Subcutaneous abdominal adipose tissue (tissue), 5 donors: ENCODE data around the gene MAP3K10.
A peak's percentile ranks its signal among the peaks of the same experiment; 100 is the strongest.

ENCODE experiments used
- H3K27ac ChIP-seq: one replicate; pipeline ENCODE4 v1.7.0; 2013; ENCODE audit warnings: low read depth, mild to moderate bottlenecking, inconsistent platforms, low read length, moderate library complexity
- H3K27me3 ChIP-seq, 5 donors: one replicate each; pipeline ENCODE4 v1.7.0; 2013; ENCODE audit warnings: low read length in 5 of 5, inconsistent platforms in 1 of 5; ENCODE audit not compliant: control insufficient read depth in 5 of 5, insufficient read depth in 4 of 5
- H3K36me3 ChIP-seq, 5 donors: one replicate each; pipeline ENCODE4 v1.7.0; 2013; ENCODE audit warnings: low read length in 5 of 5; ENCODE audit not compliant: control insufficient read depth in 5 of 5, insufficient read depth in 5 of 5
- H3K4me1 ChIP-seq, 5 donors: one replicate each; pipeline ENCODE4 v1.7.0; 2013; ENCODE audit warnings: low read length in 5 of 5, mild to moderate bottlenecking in 3 of 5, moderate library complexity in 1 of 5; ENCODE audit not compliant: control insufficient read depth in 5 of 5, insufficient read depth in 5 of 5
- H3K4me3 ChIP-seq, 5 donors: one replicate each; pipeline ENCODE4 v1.7.0; 2013; ENCODE audit warnings: low read length in 5 of 5, low read depth in 1 of 5
- H3K9ac ChIP-seq, 5 donors: one replicate each; pipeline ENCODE4 v1.7.0; 2013; ENCODE audit warnings: low read length in 5 of 5, mild to moderate bottlenecking in 4 of 5, moderate library complexity in 3 of 5
- H3K9me3 ChIP-seq, 5 donors: one replicate each; pipeline ENCODE4 v1.7.0; 2013; ENCODE audit warnings: low read length in 5 of 5; ENCODE audit not compliant: control insufficient read depth in 5 of 5
- donor health status: healthy.
- donor health status: healthy.
- donor health status: healthy.
- donor health status: healthy.
- donor health status: healthy.

MAP3K10 gene

DNA sequence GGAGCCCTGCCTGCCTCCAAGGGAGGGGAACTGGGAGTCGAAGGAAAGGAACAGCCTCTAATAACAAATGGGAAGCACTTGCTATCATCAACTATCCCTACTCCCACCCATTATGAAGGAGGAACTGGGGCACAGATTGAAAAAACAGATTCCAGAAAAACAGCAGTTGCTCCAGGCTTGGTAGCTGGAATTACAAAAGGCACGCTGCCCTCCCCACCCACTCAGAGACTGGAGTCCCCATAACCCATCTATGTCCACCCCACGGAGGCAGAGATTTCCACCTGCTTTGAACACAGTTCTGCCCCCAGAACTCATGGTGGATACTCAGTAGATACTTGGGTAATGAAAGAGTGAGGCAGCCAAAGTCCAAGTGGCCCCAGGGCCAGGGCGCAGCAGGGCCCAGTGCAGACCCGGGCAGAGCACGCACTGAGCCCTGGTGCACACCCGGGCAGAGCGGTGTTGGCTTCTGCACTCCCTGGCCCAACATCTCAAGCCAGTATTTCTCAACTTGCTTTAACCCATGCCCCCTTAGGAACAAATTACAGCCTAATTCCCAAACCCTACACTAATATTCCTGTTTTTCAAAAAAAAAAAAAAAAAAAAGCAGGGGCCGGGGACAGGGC is 54.4 kb downstream of the MAP3K10 start:
- Histone ChIP-seq H3K9ac (no peak overlapping the region), H3K27me3 (no peaks in the 10 kb centered on the region), H3K9me3 (no peaks in the 10 kb centered on the region), H3K4me1 (peaks cover 8 to 91% (median 72%) of the 10 kb centered on the region in 5 donors), H3K27ac (peak overlapping the region; percentile 89), H3K4me3 (no peak overlapping the region), H3K36me3 (peaks cover 0 to 43% (median 19%) of the 10 kb centered on the region in 5 donors)

DNA sequence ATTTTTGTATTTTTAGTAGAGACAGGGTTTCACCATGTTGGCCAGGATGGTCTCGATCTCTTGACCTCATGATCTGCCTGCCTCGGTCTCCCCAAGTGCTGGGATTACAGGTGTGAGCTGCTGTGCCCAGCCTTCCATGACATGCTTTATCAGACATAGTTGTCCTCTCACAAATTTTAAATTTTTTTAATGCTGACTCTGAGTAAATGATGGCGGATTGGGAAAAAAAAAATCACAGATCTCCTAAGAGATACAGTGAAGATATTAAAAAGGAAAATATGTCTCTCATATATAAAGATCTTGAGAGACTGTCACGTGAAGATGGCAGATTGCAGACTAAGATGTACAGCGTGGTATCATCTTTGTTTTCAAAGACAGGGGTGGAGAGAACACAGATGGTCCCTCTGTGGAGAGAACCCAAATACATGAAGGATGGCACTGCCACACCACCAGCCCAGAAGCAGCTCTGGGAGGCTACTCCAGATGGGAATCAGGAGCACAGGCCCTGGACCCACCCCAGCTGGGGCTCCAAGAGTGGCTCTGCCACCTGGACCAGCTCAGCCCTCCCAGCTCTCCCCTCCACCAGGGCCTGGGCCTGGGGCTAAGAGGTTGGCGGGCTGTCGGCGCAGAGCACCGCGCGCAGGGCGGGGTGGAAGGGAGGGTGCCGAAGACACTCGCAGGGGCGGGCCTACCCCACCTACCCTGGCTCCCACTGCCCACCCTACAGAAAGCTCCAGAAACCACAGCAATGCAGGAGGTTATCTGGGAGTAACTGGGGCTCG is 55.3 kb downstream of the MAP3K10 start:
- Histone ChIP-seq H3K36me3 (peaks cover 0 to 38% (median 13%) of the 10 kb centered on the region in 5 donors), H3K27ac (peak overlapping the region; percentile 89), H3K4me3 (no peak overlapping the region), H3K4me1 (peaks cover 8 to 87% (median 69%) of the 10 kb centered on the region in 5 donors), H3K9me3 (no peaks in the 10 kb centered on the region), H3K9ac (peak overlapping the region in 3 of 5 donors; percentile 46 to 78 (median 71)), H3K27me3 (no peaks in the 10 kb centered on the region)

DNA sequence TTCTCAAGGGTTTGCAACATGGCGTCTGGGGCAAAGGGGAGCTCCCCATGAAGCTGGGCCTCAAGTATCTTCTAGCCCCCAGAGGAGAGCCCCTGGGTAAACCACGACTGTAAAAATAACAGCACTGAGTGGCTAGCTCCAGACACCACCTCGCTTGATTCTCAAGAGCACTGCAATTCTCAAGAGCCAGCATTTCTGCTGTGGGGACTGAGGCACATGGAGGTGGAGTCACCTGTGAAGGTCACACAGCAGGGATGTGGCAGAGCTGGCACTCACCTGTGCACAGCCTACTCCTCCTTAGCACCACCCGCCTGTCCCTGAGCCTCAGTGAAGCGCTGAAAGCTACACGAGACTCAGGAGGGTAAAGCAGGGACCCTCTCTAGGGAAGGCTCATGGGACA is 56.0 kb downstream of the MAP3K10 start:
- H3K9me3 ChIP-seq: no peaks in the 10 kb centered on the region
- peak overlapping the region in 3 of 5 donors; percentile 53 to 78 (median 73) for H3K9ac ChIP-seq
- peak overlapping the region; percentile 89 for H3K27ac ChIP-seq
- H3K4me1 ChIP-seq: peaks cover 6 to 85% (median 65%) of the 10 kb centered on the region in 5 donors
- no peaks in the 10 kb centered on the region for H3K27me3 ChIP-seq
- H3K36me3 ChIP-seq: peaks cover 0 to 36% (median 20%) of the 10 kb centered on the region in 5 donors
- H3K4me3 ChIP-seq: peak overlapping the region in 1 of 5 donors; percentile 5

DNA sequence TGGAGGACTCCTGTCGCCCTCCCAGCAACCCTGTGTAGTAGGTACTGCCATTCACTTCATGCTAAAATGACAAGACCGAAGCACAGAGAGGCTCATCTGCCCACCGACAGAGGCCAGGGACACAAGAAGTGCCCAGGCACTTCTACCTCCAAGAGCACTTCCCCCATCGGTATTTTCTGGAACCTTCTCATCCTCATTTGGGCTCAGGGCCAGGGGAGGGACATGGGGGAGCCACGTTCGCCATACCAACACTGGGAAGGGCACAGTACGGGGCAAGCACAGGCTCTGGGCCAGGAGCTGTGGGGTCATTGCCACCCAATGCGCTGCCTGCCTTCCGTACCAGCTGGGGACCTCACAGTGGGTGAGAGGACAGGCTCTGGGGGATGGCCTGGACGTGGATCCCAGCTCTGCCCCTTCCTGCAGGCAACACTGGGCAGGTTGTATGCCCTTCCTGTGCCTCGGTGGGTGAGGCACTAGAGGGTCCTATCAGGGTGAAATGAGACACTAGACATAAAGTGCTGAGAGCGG is 56.6 kb downstream of the MAP3K10 start:
- H3K36me3 ChIP-seq: peaks cover 0 to 40% (median 26%) of the 10 kb centered on the region in 5 donors
- H3K9me3 ChIP-seq: no peaks in the 10 kb centered on the region
- H3K27ac ChIP-seq: peak overlapping the region; percentile 89
- H3K4me1 ChIP-seq: peaks cover 4 to 85% (median 65%) of the 10 kb centered on the region in 5 donors
- no peak overlapping the region for H3K4me3 ChIP-seq
- H3K27me3 ChIP-seq: no peaks in the 10 kb centered on the region
- peak overlapping the region in 3 of 5 donors; percentile 53 to 78 (median 73) for H3K9ac ChIP-seq

DNA sequence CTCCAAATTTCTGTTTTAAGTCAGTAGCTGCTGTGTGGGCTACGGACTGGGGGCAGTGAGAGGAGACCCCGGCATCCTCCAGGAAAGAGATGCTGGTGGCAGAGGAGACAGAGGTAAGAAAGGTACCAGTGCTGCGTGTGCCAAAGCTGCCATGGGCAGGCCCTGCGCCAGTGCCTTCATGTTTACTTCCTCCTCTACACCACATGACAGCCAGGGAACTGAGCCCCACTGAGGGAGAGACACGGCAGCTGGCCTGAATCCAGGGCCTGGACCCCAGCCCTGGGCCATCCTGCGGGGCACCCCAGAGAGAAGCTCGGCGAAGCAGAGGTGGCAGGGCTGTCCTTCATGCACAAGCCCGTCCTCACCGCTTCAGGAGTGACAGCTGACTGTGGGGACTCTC is 58.0 kb downstream of the MAP3K10 start:
- Histone ChIP-seq H3K4me1 (peaks cover 4 to 87% (median 67%) of the 10 kb centered on the region in 5 donors), H3K9ac (no peak overlapping the region), H3K36me3 (peaks cover 0 to 49% (median 34%) of the 10 kb centered on the region in 5 donors), H3K9me3 (no peaks in the 10 kb centered on the region), H3K4me3 (no peak overlapping the region), H3K27ac (peak overlapping the region; percentile 50), H3K27me3 (no peaks in the 10 kb centered on the region)

DNA sequence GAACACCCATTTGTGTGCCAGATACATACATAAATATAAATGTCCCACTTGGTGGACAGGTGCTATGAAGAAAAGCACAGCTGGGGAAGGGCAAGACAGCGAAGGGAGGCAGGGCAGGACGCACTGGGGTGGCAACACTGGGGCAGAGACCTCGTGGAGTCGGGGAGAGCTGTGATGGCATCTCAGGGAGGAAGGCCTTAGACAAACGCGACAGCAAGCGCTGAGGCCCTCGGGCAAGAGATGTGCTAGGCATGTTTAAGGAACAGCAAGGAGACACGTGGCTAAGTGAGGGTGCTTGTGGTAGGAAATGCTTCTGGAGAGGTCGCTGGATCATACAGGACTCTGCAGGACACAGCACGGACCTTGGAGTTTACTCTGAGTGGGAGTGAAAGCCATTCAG is 58.6 kb downstream of the MAP3K10 start:
- Histone ChIP-seq H3K27me3 (no peaks in the 10 kb centered on the region), H3K4me3 (no peak overlapping the region), H3K27ac (peak overlapping the region; percentile 50), H3K4me1 (peaks cover 4 to 87% (median 67%) of the 10 kb centered on the region in 5 donors), H3K9me3 (no peaks in the 10 kb centered on the region), H3K9ac (no peak overlapping the region), H3K36me3 (peaks cover 0 to 53% (median 37%) of the 10 kb centered on the region in 5 donors)

DNA sequence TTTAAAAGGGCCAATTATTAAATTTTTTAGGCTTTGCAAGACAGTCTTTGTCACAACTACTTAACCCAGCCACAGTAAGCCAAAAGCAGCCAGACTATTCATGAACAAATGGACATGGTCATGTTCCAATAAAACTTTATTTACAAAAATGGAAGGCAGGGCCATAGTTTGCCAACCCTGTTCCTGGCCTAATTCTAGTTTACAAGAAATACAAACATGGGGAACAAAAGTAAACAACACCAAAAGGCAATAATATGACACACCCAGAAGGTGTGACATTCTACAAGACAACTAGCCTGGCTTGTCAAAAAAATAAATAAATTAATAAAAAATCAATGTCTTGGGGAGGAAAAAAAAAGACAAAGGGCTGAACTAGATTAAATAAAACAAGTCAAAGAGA is 60.0 kb downstream of the MAP3K10 start:
- Histone ChIP-seq H3K27ac (no peak overlapping the region), H3K9me3 (no peaks in the 10 kb centered on the region), H3K9ac (no peak overlapping the region), H3K36me3 (peaks cover 0 to 68% (median 52%) of the 10 kb centered on the region in 5 donors), H3K4me3 (no peak overlapping the region), H3K4me1 (peaks cover 0 to 87% (median 65%) of the 10 kb centered on the region in 5 donors), H3K27me3 (no peaks in the 10 kb centered on the region)

DNA sequence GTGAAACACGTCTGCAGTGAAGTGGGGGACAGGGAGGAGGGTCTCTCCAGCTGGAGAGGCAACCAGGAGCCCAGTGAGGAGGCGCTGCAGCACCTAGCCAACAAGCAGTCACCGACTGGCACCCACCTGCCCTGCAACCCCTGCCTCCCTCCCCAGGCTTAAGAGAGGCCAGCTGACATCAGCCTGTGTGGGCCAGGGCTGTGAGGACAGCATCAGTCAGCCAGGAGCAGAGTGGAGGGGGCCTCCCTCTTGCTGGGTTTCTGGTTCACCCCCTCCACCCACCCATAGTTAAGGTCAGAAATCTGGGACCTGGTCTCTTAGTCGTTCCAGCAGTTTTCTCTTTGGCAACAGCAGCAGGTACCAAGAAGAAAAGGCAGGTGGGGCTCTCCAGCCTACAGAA is 60.8 kb downstream of the MAP3K10 start:
- Histone ChIP-seq H3K4me1 (peaks cover 0 to 87% (median 66%) of the 10 kb centered on the region in 5 donors), H3K36me3 (peaks cover 0 to 75% (median 59%) of the 10 kb centered on the region in 5 donors), H3K27ac (no peak overlapping the region), H3K9ac (no peak overlapping the region), H3K4me3 (no peak overlapping the region), H3K27me3 (no peaks in the 10 kb centered on the region), H3K9me3 (no peaks in the 10 kb centered on the region)

DNA sequence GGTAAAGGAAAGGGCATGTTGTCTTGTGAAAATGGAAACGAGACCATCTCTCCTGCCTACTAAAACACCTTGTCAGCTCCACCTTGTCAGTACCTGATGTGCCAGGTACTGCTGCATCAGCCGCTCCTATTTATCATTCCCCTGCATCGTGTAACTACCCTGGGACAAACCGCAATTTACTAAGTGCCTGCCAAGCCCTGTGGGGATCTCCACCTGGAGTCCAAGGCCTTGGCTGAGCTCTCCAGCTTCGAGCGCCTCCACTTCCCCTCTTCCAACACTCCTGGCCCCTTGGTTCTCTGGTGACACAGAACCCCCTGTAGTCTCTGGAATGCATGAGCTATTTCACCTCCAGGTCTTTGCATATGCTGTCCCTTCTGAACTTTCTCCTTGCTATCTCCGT is 61.2 kb downstream of the MAP3K10 start:
- H3K4me1 ChIP-seq: peaks cover 0 to 87% (median 66%) of the 10 kb centered on the region in 5 donors
- H3K9ac ChIP-seq: no peak overlapping the region
- H3K36me3 ChIP-seq: peaks cover 0 to 74% (median 59%) of the 10 kb centered on the region in 5 donors
- H3K27ac ChIP-seq: no peak overlapping the region
- H3K9me3 ChIP-seq: no peaks in the 10 kb centered on the region
- no peak overlapping the region for H3K4me3 ChIP-seq
- H3K27me3 ChIP-seq: no peaks in the 10 kb centered on the region

DNA sequence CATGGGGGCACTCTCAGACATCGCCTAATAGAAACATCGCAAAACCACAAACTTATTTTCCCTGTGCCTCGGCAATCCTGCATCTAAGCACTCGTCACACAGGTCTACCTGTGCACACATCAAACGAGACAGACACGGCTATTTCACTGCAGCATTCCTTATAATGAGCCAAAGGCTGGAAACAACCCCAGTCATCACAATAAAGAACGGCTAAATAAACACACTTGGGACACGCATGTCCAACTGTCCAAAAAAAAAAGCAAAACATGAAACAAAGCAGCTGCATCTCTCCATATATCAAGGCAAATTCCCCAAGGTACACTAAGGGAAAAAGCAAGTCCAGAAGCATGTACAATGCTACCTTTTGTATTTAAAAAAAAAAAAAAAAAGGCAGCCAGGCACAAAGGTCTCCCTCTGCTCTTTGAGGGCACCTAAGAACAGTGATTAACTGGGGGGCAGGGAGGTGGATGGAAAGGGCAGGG is 62.4 kb downstream of the MAP3K10 start:
- no peaks in the 10 kb centered on the region for H3K9me3 ChIP-seq
- no peaks in the 10 kb centered on the region for H3K27me3 ChIP-seq
- H3K4me3 ChIP-seq: no peak overlapping the region
- peak overlapping the region; percentile 39 for H3K27ac ChIP-seq
- H3K9ac ChIP-seq: no peak overlapping the region
- peaks cover 0 to 65% (median 50%) of the 10 kb centered on the region in 5 donors for H3K36me3 ChIP-seq
- peaks cover 0 to 78% (median 58%) of the 10 kb centered on the region in 5 donors for H3K4me1 ChIP-seq
